Activated CD4-positive, alpha-beta memory T cell treated with anti-CD3 and anti-CD28 coated beads, Interleukin-2, amount 10 ng/mL, durations not matched to agents 7 days and 5 days (primary cell): Measurements from ENCODE around the gene SCYL3. TPM values are rescaled to one million over a fixed set of nuclear protein-coding genes. Genes with fewer than 3 reads are reported as not detected.

ENCODE experiments used
- total RNA-seq, 2 experiments: library from RNA; stranded (reverse); gene quantifications; one replicate each; pipeline ENCODE4 v1.2.3, GENCODE V29; 2021

Gene SCYL3
- total RNA-seq, 2 experiments from 2014 or later, result 16.1 to 16.8 TPM

Other genes starting within 250 kb of the SCYL3 start
- gene SELL, start 182.3 kb downstream of the SCYL3 start, total RNA-seq, result 100 to 1,000 TPM; 297 to 316 TPM
- gene SELE, start 159.8 kb downstream of the SCYL3 start, total RNA-seq, result not detected
- gene METTL18, start 99.0 kb downstream of the SCYL3 start, total RNA-seq, result 10 to 100 TPM; 14.2 to 15.7 TPM
- 10 to 100 TPM; 27.7 to 28.0 TPM for gene KIFAP3, start 180.8 kb upstream of the SCYL3 start, total RNA-seq